ENCODE results near the gene UGT1A4.
"Not testable (repeated sequence)": the region's sequence is repeated elsewhere in the genome, so short reads cannot be mapped to it uniquely, and the experiment has no call there.

UGT1A4 gene

GRCh38 chr2:233689031-233689430 is 29.5 kb upstream of the UGT1A4 start:
- no peak for DNase-seq (ENCODE audit: low read depth in 1 of 2, low spot score in 1 of 2)
- TF ChIP-seq JUND (IDR thresholded peaks at IDR 0.05; ENCODE audit: low read depth), result no peak
- in situ Hi-C loops (cut with HindIII; ENCODE audit: low pct_unique_long_range_greater_than_20kb, low sequenced_read_pairs), result no loop called here

GRCh38 chr2:233689501-233689900 is 29.0 kb upstream of the UGT1A4 start:
- DNase-seq (ENCODE audit: low read depth in 1 of 2, low spot score in 1 of 2), result no peak
- no peak for TF ChIP-seq JUND (IDR thresholded peaks at IDR 0.05; ENCODE audit: low read depth)
- in situ Hi-C loops (cut with HindIII; ENCODE audit: low pct_unique_long_range_greater_than_20kb, low sequenced_read_pairs), result no loop called here

GRCh38 chr2:233690444-233690843 is 28.1 kb upstream of the UGT1A4 start:
- TF ChIP-seq JUND (IDR thresholded peaks at IDR 0.05; ENCODE audit: low read depth), result no peak
- in situ Hi-C loops (cut with HindIII; ENCODE audit: low pct_unique_long_range_greater_than_20kb, low sequenced_read_pairs), result no loop called here
- DNase-seq (ENCODE audit: low read depth in 1 of 2, low spot score in 1 of 2), result no peak

GRCh38 chr2:233691443-233692433 is 26.8 kb upstream of the UGT1A4 start:
- DNase-seq (ENCODE audit: low read depth in 1 of 2, low spot score in 1 of 2), result no peak
- in situ Hi-C loops (cut with HindIII; ENCODE audit: low pct_unique_long_range_greater_than_20kb, low sequenced_read_pairs), result no loop called here
- TF ChIP-seq JUND (IDR thresholded peaks at IDR 0.05; ENCODE audit: low read depth), result no peak

- in situ Hi-C loops (cut with HindIII; ENCODE audit: low pct_unique_long_range_greater_than_20kb, low sequenced_read_pairs), result no loop called here
- no peak for DNase-seq (ENCODE audit: low read depth in 1 of 2, low spot score in 1 of 2)
- TF ChIP-seq JUND (IDR thresholded peaks at IDR 0.05; ENCODE audit: low read depth), result no peak
Observed at GRCh38 chr2:233692648-233693047, 25.9 kb upstream of the UGT1A4 start, which contains the start of gene UGT1A6. Gene UGT1A6, plus strand, starts transcription at chr2:233692890. Its CDS starts 115 bp downstream, at chr2:233693005.

- in situ Hi-C loops (cut with HindIII; ENCODE audit: low pct_unique_long_range_greater_than_20kb, low sequenced_read_pairs), result no loop called here
- no peak for DNase-seq (ENCODE audit: low read depth in 1 of 2, low spot score in 1 of 2)
- no peak for TF ChIP-seq JUND (IDR thresholded peaks at IDR 0.05; ENCODE audit: low read depth)
Observed at GRCh38 chr2:233693963-233694362, 24.6 kb upstream of the UGT1A4 start.

GRCh38 chr2:233698740-233699139 is 19.8 kb upstream of the UGT1A4 start:
- in situ Hi-C loops (cut with HindIII; ENCODE audit: low pct_unique_long_range_greater_than_20kb, low sequenced_read_pairs), result no loop called here
- DNase-seq (ENCODE audit: low read depth in 1 of 2, low spot score in 1 of 2), result no peak
- no peak for TF ChIP-seq JUND (IDR thresholded peaks at IDR 0.05; ENCODE audit: low read depth)

- in situ Hi-C loops (cut with HindIII; ENCODE audit: low pct_unique_long_range_greater_than_20kb, low sequenced_read_pairs), result no loop called here
- DNase-seq (ENCODE audit: low read depth in 1 of 2, low spot score in 1 of 2), result no peak
- TF ChIP-seq JUND (IDR thresholded peaks at IDR 0.05; ENCODE audit: low read depth), result no peak
Observed at GRCh38 chr2:233699424-233700027, 19.0 kb upstream of the UGT1A4 start.

- DNase-seq (ENCODE audit: low read depth in 1 of 2, low spot score in 1 of 2), result no peak
- in situ Hi-C loops (cut with HindIII; ENCODE audit: low pct_unique_long_range_greater_than_20kb, low sequenced_read_pairs), result no loop called here
- no peak for TF ChIP-seq JUND (IDR thresholded peaks at IDR 0.05; ENCODE audit: low read depth)
Observed at GRCh38 chr2:233700028-233700635, 18.4 kb upstream of the UGT1A4 start.

GRCh38 chr2:233700842-233701241 is 17.7 kb upstream of the UGT1A4 start:
- DNase-seq (ENCODE audit: low read depth in 1 of 2, low spot score in 1 of 2); in situ Hi-C loops (cut with HindIII; ENCODE audit: low pct_unique_long_range_greater_than_20kb, low sequenced_read_pairs): not testable (repeated sequence)

- no peak for TF ChIP-seq JUND (IDR thresholded peaks at IDR 0.05; ENCODE audit: low read depth)
- in situ Hi-C loops (cut with HindIII; ENCODE audit: low pct_unique_long_range_greater_than_20kb, low sequenced_read_pairs), result no loop called here
- no peak for DNase-seq (ENCODE audit: low read depth in 1 of 2, low spot score in 1 of 2)
Observed at GRCh38 chr2:233702238-233702637, 16.3 kb upstream of the UGT1A4 start.

GRCh38 chr2:233705911-233706506 is 12.5 kb upstream of the UGT1A4 start:
- DNase-seq (ENCODE audit: low read depth in 1 of 2, low spot score in 1 of 2), result no peak
- in situ Hi-C loops (cut with HindIII; ENCODE audit: low pct_unique_long_range_greater_than_20kb, low sequenced_read_pairs), result no loop called here
- TF ChIP-seq JUND (IDR thresholded peaks at IDR 0.05; ENCODE audit: low read depth), result no peak

Measured in T47D (cell line).